Inferior parietal cortex (tissue), 1 donor: ENCODE results near the gene ZFP64.
A peak's percentile ranks its signal among the peaks of the same experiment; 100 is the strongest.
"Not testable (repeated sequence)": the region's sequence is repeated elsewhere in the genome, so short reads cannot be mapped to it uniquely, and the experiment has no call there.

Experiments used
- DNase-seq: peaks from one replicate; pipeline ENCODE4 v3.0.0-alpha.2; 2016; ENCODE audit errors: extremely low spot score

Gene ZFP64

GRCh38 chr20:52160049-52160570, 31.5 kb downstream of the ZFP64 start:
- no peak for DNase-seq

- DNase-seq = no peak
Observed at GRCh38 chr20:52154575-52154974, 37.0 kb downstream of the ZFP64 start.

GRCh38 chr20:52153896-52154295, 37.7 kb downstream of the ZFP64 start:
- no peak for DNase-seq

GRCh38 chr20:52152921-52153320, 38.7 kb downstream of the ZFP64 start:
- DNase-seq = no peak

- no peak for DNase-seq
Observed at GRCh38 chr20:52152416-52152815, 39.2 kb downstream of the ZFP64 start.

GRCh38 chr20:52150440-52151258, 40.9 kb downstream of the ZFP64 start:
- peak; percentile 79 for DNase-seq

- no peak for DNase-seq
Observed at GRCh38 chr20:52145587-52145986, 46.0 kb downstream of the ZFP64 start.

GRCh38 chr20:52143277-52143676, 48.3 kb downstream of the ZFP64 start:
- DNase-seq = no peak

GRCh38 chr20:52142757-52143156, 48.8 kb downstream of the ZFP64 start:
- DNase-seq = no peak

- DNase-seq = no peak
Observed at GRCh38 chr20:52139986-52140385, 51.6 kb downstream of the ZFP64 start.

- no peak for DNase-seq
Observed at GRCh38 chr20:52137850-52138249, 53.7 kb downstream of the ZFP64 start.

- not testable (repeated sequence) for DNase-seq
Observed at GRCh38 chr20:52133714-52134113, 57.9 kb downstream of the ZFP64 start.

- DNase-seq = no peak
Observed at GRCh38 chr20:52132337-52132736, 59.2 kb downstream of the ZFP64 start.

GRCh38 chr20:52131048-52131643, 60.4 kb downstream of the ZFP64 start:
- DNase-seq = no peak

GRCh38 chr20:52130406-52130805, 61.2 kb downstream of the ZFP64 start:
- no peak for DNase-seq

GRCh38 chr20:52129611-52130010, 62.0 kb downstream of the ZFP64 start:
- DNase-seq = no peak

GRCh38 chr20:52127309-52127708, 64.3 kb downstream of the ZFP64 start:
- no peak for DNase-seq

- DNase-seq = no peak
Observed at GRCh38 chr20:52124821-52125220, 66.8 kb downstream of the ZFP64 start.

- DNase-seq = no peak
Observed at GRCh38 chr20:52118696-52119095, 72.9 kb downstream of the ZFP64 start.

GRCh38 chr20:52118016-52118623, 73.5 kb downstream of the ZFP64 start:
- DNase-seq = no peak

- DNase-seq = no peak
Observed at GRCh38 chr20:52110456-52110855, 81.1 kb downstream of the ZFP64 start.
